OCI-LY7 (cell line): ENCODE results near the gene RAPH1.

Experiments
- EZH2phosphoT487 ChIP-seq: fragments of 200-600 bp; sonication (generic); IDR thresholded peaks from 2 replicates; pipeline ENCODE4 v1.6.1; 2018; ENCODE audit warnings: low read depth, borderline replicate concordance, mild to moderate bottlenecking, mixed run types, antibody characterized with exemption, low read length, moderate library complexity, mixed read lengths
- TF ChIP-seq, protein P1 (sequence below): fragments of 200-600 bp; sonication (generic); conservative IDR thresholded peaks from 2 replicates; pipeline ENCODE4 v1.5.1; 2014; ENCODE audit warnings: mild to moderate bottlenecking, antibody characterized with exemption, low read length, moderate library complexity, mixed read lengths

DNA sequence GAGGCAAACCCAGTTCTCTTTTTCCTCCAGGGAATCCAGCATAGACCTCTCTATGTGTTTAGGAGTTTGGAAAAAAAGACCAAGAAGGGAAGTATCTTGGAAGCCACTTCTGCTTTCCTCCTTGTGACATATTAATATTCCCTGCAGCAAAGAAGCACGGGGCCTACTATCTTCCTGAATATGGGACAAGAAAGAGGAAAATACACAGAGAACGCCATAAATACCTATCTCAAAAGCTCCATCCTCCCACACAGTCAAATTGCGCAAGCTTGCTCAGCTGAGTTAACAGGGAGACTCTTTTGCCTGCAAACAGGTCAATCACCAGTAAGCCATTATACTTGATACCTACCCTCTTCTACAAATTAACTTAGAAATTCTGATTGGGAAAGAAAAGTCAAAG lies 16.7 kb upstream of the RAPH1 start:
- TF ChIP-seq, protein P1, sequence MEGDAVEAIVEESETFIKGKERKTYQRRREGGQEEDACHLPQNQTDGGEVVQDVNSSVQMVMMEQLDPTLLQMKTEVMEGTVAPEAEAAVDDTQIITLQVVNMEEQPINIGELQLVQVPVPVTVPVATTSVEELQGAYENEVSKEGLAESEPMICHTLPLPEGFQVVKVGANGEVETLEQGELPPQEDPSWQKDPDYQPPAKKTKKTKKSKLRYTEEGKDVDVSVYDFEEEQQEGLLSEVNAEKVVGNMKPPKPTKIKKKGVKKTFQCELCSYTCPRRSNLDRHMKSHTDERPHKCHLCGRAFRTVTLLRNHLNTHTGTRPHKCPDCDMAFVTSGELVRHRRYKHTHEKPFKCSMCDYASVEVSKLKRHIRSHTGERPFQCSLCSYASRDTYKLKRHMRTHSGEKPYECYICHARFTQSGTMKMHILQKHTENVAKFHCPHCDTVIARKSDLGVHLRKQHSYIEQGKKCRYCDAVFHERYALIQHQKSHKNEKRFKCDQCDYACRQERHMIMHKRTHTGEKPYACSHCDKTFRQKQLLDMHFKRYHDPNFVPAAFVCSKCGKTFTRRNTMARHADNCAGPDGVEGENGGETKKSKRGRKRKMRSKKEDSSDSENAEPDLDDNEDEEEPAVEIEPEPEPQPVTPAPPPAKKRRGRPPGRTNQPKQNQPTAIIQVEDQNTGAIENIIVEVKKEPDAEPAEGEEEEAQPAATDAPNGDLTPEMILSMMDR: no peak
- TF ChIP-seq EZH2phosphoT487: no peak
